Measurements from ENCODE around the gene SNTG2. TPM values are rescaled to one million over a fixed set of nuclear protein-coding genes. Genes with fewer than 3 reads are reported as not detected.

SNTG2 gene
- total RNA-seq, 2 experiments from 2014 or later: 2.9 to 3.5 TPM

GRCh38 chr2:1295740-1296139 lies 345.1 kb downstream of the SNTG2 start:
- Mint-ChIP-seq H3K4me1 (no peaks in the 10 kb centered on the region), H3K27ac (no peak overlapping the region), H3K4me3 (no peak overlapping the region), H3K9me3 (peaks cover 2% of the 10 kb centered on the region), H3K36me3 (peaks cover 2% of the 10 kb centered on the region), H3K27me3 (peaks cover 5% of the 10 kb centered on the region)
- DNase-seq (no peak), ATAC-seq (ENCODE audit: low read depth) (no peak)
- POLR2A ChIA-PET: no interaction called here

- POLR2A ChIA-PET: no interaction called here
- no peak overlapping the region for H3K4me3 Mint-ChIP-seq
These were observed 346.9 kb downstream of the SNTG2 start for GRCh38 chr2:1297372-1298159.

GRCh38 chr2:1299043-1299442 lies 348.4 kb downstream of the SNTG2 start:
- H3K36me3 Mint-ChIP-seq: no peaks in the 10 kb centered on the region
- H3K4me1 Mint-ChIP-seq: no peaks in the 10 kb centered on the region
- ATAC-seq (ENCODE audit: low read depth) (no peak), DNase-seq (no peak)
- POLR2A ChIA-PET: no interaction called here
- H3K4me3 Mint-ChIP-seq: no peak overlapping the region
- no peaks in the 10 kb centered on the region for H3K27me3 Mint-ChIP-seq
- no peak overlapping the region for H3K27ac Mint-ChIP-seq
- no peaks in the 10 kb centered on the region for H3K9me3 Mint-ChIP-seq

More at GRCh38 chr2:1297372-1298159, 346.9 kb downstream of the SNTG2 start:
- Mint-ChIP-seq H3K36me3 (peaks cover under 1% of the 10 kb centered on the region), H3K9me3 (peaks cover under 1% of the 10 kb centered on the region), H3K27me3 (peaks cover 2% of the 10 kb centered on the region), H3K27ac (no peak overlapping the region), H3K4me1 (no peaks in the 10 kb centered on the region)
- ATAC-seq (ENCODE audit: low read depth) (no peak), DNase-seq (no peak)

GRCh38 chr2:1300284-1300683 lies 349.6 kb downstream of the SNTG2 start:
- Mint-ChIP-seq H3K27ac (no peak overlapping the region), H3K4me1 (no peaks in the 10 kb centered on the region), H3K9me3 (no peaks in the 10 kb centered on the region), H3K36me3 (no peaks in the 10 kb centered on the region), H3K27me3 (no peaks in the 10 kb centered on the region), H3K4me3 (no peak overlapping the region)
- POLR2A ChIA-PET: no interaction called here
- ATAC-seq (ENCODE audit: low read depth) (no peak), DNase-seq (no peak)

GRCh38 chr2:1301056-1301455 lies 350.4 kb downstream of the SNTG2 start:
- no peak for ATAC-seq (ENCODE audit: low read depth)
- POLR2A ChIA-PET: no interaction called here
- Mint-ChIP-seq H3K27me3 (no peaks in the 10 kb centered on the region), H3K4me1 (no peaks in the 10 kb centered on the region), H3K27ac (no peak overlapping the region), H3K36me3 (no peaks in the 10 kb centered on the region), H3K9me3 (no peaks in the 10 kb centered on the region), H3K4me3 (no peak overlapping the region)
- no peak for DNase-seq

- Mint-ChIP-seq H3K4me3 (no peak overlapping the region), H3K9me3 (no peaks in the 10 kb centered on the region), H3K27me3 (no peaks in the 10 kb centered on the region), H3K36me3 (no peaks in the 10 kb centered on the region), H3K27ac (no peak overlapping the region), H3K4me1 (no peaks in the 10 kb centered on the region)
- POLR2A ChIA-PET: no interaction called here
- no peak for ATAC-seq (ENCODE audit: low read depth)
- no peak for DNase-seq
These were observed 354.8 kb downstream of the SNTG2 start for GRCh38 chr2:1305342-1306013.

GRCh38 chr2:1306014-1306686 lies 355.5 kb downstream of the SNTG2 start:
- POLR2A ChIA-PET: no interaction called here
- no peaks in the 10 kb centered on the region for H3K4me1 Mint-ChIP-seq
- ATAC-seq (ENCODE audit: low read depth) (no peak), DNase-seq (no peak)
- H3K9me3 Mint-ChIP-seq: no peaks in the 10 kb centered on the region
- H3K36me3 Mint-ChIP-seq: no peaks in the 10 kb centered on the region
- no peak overlapping the region for H3K4me3 Mint-ChIP-seq
- no peak overlapping the region for H3K27ac Mint-ChIP-seq
- no peaks in the 10 kb centered on the region for H3K27me3 Mint-ChIP-seq

- POLR2A ChIA-PET: no interaction called here
- Mint-ChIP-seq H3K27me3 (no peaks in the 10 kb centered on the region), H3K4me1 (no peaks in the 10 kb centered on the region), H3K27ac (no peak overlapping the region), H3K9me3 (no peaks in the 10 kb centered on the region), H3K4me3 (no peak overlapping the region), H3K36me3 (no peaks in the 10 kb centered on the region)
- ATAC-seq (ENCODE audit: low read depth) (no peak), DNase-seq (no peak)
These were observed 356.3 kb downstream of the SNTG2 start for GRCh38 chr2:1306687-1307516.

GRCh38 chr2:1307670-1308069 lies 357.0 kb downstream of the SNTG2 start:
- DNase-seq (no peak), ATAC-seq (ENCODE audit: low read depth) (no peak)
- Mint-ChIP-seq H3K9me3 (no peaks in the 10 kb centered on the region), H3K27ac (no peak overlapping the region), H3K4me1 (no peaks in the 10 kb centered on the region), H3K27me3 (no peaks in the 10 kb centered on the region), H3K36me3 (no peaks in the 10 kb centered on the region), H3K4me3 (no peak overlapping the region)
- POLR2A ChIA-PET: no interaction called here

GRCh38 chr2:1308678-1309077 lies 358.0 kb downstream of the SNTG2 start:
- no peaks in the 10 kb centered on the region for H3K36me3 Mint-ChIP-seq
- no peak for ATAC-seq (ENCODE audit: low read depth)
- POLR2A ChIA-PET: no interaction called here
- H3K9me3 Mint-ChIP-seq: no peaks in the 10 kb centered on the region
- no peak for DNase-seq
- H3K4me1 Mint-ChIP-seq: no peaks in the 10 kb centered on the region
- H3K4me3 Mint-ChIP-seq: no peak overlapping the region
- no peaks in the 10 kb centered on the region for H3K27me3 Mint-ChIP-seq
- no peak overlapping the region for H3K27ac Mint-ChIP-seq

- H3K36me3 Mint-ChIP-seq: no peaks in the 10 kb centered on the region
- no peak overlapping the region for H3K4me3 Mint-ChIP-seq
- no peaks in the 10 kb centered on the region for H3K27me3 Mint-ChIP-seq
- H3K9me3 Mint-ChIP-seq: no peaks in the 10 kb centered on the region
- H3K4me1 Mint-ChIP-seq: no peaks in the 10 kb centered on the region
- no peak for DNase-seq
- POLR2A ChIA-PET: no interaction called here
- H3K27ac Mint-ChIP-seq: no peak overlapping the region
- no peak for ATAC-seq (ENCODE audit: low read depth)
These were observed 358.9 kb downstream of the SNTG2 start for GRCh38 chr2:1309507-1309906.

GRCh38 chr2:1310202-1310601 lies 359.6 kb downstream of the SNTG2 start:
- no peak overlapping the region for H3K4me3 Mint-ChIP-seq
- no peaks in the 10 kb centered on the region for H3K9me3 Mint-ChIP-seq
- no peak for DNase-seq
- H3K36me3 Mint-ChIP-seq: no peaks in the 10 kb centered on the region
- POLR2A ChIA-PET: no interaction called here
- no peaks in the 10 kb centered on the region for H3K27me3 Mint-ChIP-seq
- H3K27ac Mint-ChIP-seq: no peak overlapping the region
- no peak for ATAC-seq (ENCODE audit: low read depth)
- no peaks in the 10 kb centered on the region for H3K4me1 Mint-ChIP-seq

GRCh38 chr2:1310866-1311265 lies 360.2 kb downstream of the SNTG2 start:
- ATAC-seq (ENCODE audit: low read depth): no peak
- Mint-ChIP-seq H3K4me3 (no peak overlapping the region), H3K27me3 (no peaks in the 10 kb centered on the region)

More at GRCh38 chr2:1310866-1311265, 360.2 kb downstream of the SNTG2 start:
- Mint-ChIP-seq H3K36me3 (peaks cover 2% of the 10 kb centered on the region), H3K4me1 (no peaks in the 10 kb centered on the region), H3K9me3 (peaks cover 2% of the 10 kb centered on the region), H3K27ac (no peak overlapping the region)
- no peak for DNase-seq
- POLR2A ChIA-PET: no interaction called here
